Fibroblast of mammary gland (primary cell): Measurements from ENCODE around the gene NDUFB1.

ENCODE experiments used
- DNase-seq: peaks from one replicate; pipeline ENCODE4 v3.0.0-alpha.2; 2010; ENCODE audit warnings: low read depth
- H3K4me3 ChIP-seq: 2 replicates; pipeline ENCODE4 v1.5.1; 2011; ENCODE audit warnings: low read depth, mild to moderate bottlenecking, low read length, moderate library complexity; ENCODE audit not compliant: control insufficient read depth
- CTCF ChIP-seq: conservative IDR thresholded peaks from 2 replicates; pipeline ENCODE4 v1.5.1; 2011; ENCODE audit warnings: low read depth, low read length, inconsistent platforms; ENCODE audit not compliant: control insufficient read depth, insufficient read depth

NDUFB1 gene

GRCh38 chr14:92099802-92100201, 21.7 kb downstream of the NDUFB1 start:
- peak; percentile 19 for DNase-seq
- TF ChIP-seq CTCF, result no peak

GRCh38 chr14:92093320-92093719, 28.2 kb downstream of the NDUFB1 start:
- no peak overlapping the region for H3K4me3 ChIP-seq
- DNase-seq, result peak; percentile 8
- TF ChIP-seq CTCF, result peak; percentile 16

More at GRCh38 chr14:92099802-92100201, 21.7 kb downstream of the NDUFB1 start:
- H3K4me3 ChIP-seq, result no peak overlapping the region

- TF ChIP-seq CTCF, result no peak
- H3K4me3 ChIP-seq, result no peak overlapping the region
- DNase-seq, result no peak
Observed at GRCh38 chr14:92088494-92088893, 33.0 kb downstream of the NDUFB1 start.

- no peak overlapping the region for H3K4me3 ChIP-seq
- peak; percentile 5 for DNase-seq
- TF ChIP-seq CTCF, result no peak
Observed at GRCh38 chr14:92074555-92074954, 47.0 kb downstream of the NDUFB1 start.
